AG04449 (cell line): ENCODE data around the gene RXRB.
A peak's percentile ranks its signal among the peaks of the same experiment; 100 is the strongest.

ENCODE experiments used
- CTCF ChIA-PET: fragments of 350-600 bp; formaldehyde crosslinking; extraction: SDS; loops from one replicate; lab custom pipeline; 2021; ENCODE audit warnings: antibody characterized with exemption; lab: Yijun Ruan, JAX
- POLR2A ChIA-PET: fragments of 400-600, 350-600 bp; formaldehyde crosslinking; extraction: SDS; loops from one replicate; lab custom pipeline; 2020; ENCODE audit warnings: antibody characterized with exemption, inconsistent platforms; lab: Yijun Ruan, JAX
- DNase-seq: peaks from one replicate; pipeline ENCODE4 v3.0.0-alpha.2; 2010; ENCODE audit warnings: low read depth, low spot score
- H3K4me3 ChIP-seq: 2 replicates; pipeline ENCODE4 v1.5.1; 2011; ENCODE audit warnings: low read depth, mild to moderate bottlenecking, control low read depth, low read length
- TF ChIP-seq, protein P1 (sequence below): IDR thresholded peaks from one replicate; pipeline ENCODE4 v1.5.1; 2011; ENCODE audit warnings: mild to moderate bottlenecking, moderate library complexity, low read length, control low read depth, inconsistent platforms; ENCODE audit not compliant: insufficient read depth; ENCODE audit errors: missing control alignments

Gene RXRB

DNA sequence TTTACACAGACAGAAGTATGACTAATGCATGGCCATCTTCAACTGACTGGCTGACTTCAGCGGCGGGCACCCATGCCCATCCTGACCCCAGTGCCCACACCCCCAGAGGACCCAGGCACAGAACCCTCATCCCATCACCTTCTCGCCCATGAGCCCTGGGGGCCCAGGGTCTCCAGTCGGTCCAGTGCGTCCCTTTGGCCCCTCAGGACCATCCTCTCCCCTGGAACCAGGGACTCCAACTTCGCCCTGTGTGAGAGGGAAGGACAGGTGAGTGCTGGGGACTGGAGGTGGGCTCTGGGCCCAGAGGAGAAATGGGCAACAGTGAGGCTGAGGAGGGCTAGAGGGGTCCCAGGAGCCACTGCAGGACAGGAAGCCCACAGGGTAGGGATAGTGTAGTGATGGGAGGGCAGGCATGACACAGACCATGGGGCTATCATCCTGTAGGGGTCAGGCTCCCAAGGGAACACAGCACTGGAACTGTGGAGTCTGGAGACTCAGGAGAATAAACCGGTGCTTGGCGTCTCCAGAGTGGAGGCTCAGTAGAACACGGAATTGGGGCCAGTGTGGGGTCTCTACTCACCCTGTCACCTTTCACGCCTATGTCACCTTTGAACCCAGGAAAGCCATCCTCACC, 24.9 kb downstream of the RXRB start:
- POLR2A ChIA-PET: no interaction called here
- DNase-seq: no peak
- CTCF ChIA-PET: interaction anchor here (4.0 to 5.1 kb wide), 3 partner anchors 14 to 161 kb away, joined by 22 to 44 read pairs (median 43); no protein-coding TSS in a partner anchor
- no peak overlapping the region for H3K4me3 ChIP-seq
- TF ChIP-seq, protein P1, sequence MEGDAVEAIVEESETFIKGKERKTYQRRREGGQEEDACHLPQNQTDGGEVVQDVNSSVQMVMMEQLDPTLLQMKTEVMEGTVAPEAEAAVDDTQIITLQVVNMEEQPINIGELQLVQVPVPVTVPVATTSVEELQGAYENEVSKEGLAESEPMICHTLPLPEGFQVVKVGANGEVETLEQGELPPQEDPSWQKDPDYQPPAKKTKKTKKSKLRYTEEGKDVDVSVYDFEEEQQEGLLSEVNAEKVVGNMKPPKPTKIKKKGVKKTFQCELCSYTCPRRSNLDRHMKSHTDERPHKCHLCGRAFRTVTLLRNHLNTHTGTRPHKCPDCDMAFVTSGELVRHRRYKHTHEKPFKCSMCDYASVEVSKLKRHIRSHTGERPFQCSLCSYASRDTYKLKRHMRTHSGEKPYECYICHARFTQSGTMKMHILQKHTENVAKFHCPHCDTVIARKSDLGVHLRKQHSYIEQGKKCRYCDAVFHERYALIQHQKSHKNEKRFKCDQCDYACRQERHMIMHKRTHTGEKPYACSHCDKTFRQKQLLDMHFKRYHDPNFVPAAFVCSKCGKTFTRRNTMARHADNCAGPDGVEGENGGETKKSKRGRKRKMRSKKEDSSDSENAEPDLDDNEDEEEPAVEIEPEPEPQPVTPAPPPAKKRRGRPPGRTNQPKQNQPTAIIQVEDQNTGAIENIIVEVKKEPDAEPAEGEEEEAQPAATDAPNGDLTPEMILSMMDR: no peak

DNA sequence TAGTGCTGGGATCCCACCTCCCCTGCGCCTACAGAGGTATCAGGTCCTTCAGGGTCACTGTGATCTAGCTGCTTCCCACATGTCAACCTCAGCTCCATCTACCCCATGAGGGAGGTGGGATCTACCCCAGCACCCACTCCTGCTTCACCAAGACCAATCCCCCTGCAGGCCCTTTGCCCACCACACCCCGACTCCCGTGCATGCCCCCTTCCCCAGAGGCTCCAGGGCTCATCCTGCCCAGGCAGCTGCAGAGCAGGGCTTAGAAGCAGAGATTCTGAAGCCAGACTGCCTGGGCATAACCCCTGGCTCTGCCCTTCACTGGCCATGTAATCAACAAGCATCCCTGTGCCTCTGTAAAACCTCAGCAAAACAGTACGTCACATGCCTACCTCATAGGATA, 25.7 kb downstream of the RXRB start:
- DNase-seq: no peak
- no peak overlapping the region for H3K4me3 ChIP-seq
- TF ChIP-seq, protein P1: no peak
- ChIA-PET CTCF (interaction anchor here (1.0 to 5.1 kb wide), 7 partner anchors 9 to 289 kb away, joined by 3 to 44 read pairs (median 8); no protein-coding TSS in a partner anchor), POLR2A (no interaction called here)

DNA sequence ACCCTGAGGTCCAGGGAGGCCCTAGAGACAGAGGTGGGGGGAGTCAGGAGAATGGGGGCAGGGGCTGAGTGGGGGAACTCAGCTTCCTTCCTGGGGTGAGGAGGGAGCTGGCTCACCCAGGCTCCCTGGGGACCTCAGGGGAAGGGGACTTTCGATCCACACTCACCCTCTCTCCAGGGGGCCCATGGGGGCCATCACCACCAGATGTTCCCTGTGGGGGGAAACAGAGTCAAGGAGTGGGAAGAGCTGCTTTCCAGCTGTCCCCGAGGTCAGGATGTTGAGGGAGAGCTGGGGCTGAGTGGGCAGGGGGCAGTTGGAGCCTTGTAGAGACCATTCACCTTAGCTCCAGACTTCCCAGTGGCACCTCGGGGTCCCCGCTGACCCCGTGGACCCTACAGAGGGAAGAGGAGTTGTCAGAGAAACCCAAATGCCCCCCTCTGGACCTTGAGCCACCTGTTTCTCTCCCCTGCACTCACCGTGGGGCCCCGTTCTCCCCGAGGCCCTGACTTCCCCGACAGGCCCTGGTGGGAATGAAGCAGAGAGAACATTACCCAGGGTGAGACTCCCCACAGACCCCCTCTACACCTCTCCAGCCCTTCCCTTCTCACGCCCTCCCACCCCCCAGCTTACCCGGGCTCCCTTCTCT, 26.8 kb downstream of the RXRB start:
- no peak overlapping the region for H3K4me3 ChIP-seq
- ChIA-PET CTCF (interaction anchor here (0.7 to 5.1 kb wide), 13 partner anchors 8 to 287 kb away, joined by 3 to 44 read pairs (median 4); no protein-coding TSS in a partner anchor), POLR2A (no interaction called here)
- TF ChIP-seq, protein P1: no peak
- no peak for DNase-seq

DNA sequence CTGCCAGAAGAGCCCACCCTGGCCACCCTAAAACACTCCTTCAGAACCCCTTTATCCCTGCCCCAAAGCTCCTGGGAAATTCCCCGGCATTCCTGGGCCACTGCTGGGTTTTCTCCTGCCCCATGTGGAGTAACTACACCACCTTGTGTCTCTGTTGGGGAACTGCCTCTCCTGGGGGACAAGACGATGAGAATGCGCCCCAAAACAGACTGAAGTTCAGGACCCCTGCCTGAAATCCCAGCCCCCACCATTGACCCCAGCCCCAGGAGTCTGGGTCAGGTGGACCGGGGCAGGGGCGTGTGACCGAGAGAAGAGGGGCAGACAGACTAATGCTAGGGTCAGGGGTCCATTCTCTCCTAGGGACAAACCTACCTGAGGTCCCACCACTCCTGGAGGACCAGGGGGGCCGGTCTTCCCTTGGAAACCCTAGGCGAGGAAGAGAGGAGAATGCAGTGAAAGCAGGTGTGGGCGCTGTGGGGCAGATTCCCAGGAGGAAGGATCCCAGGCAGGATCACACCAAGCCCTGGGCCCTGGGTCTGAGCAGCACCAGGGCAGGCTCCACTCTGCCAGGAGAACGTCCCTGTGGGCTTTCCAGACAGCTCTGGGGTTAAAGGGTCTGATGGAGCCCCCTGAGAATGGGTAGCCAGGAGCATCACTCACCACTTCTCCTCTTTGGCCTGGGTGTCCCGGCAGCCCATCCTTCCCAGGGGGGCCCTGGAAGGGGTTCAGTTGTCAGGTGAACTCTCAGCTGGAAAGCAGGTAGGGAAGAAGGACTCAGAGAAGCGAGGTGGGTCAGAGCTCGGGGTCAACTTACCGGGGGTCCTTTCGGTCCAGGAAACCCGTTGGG, 27.6 kb downstream of the RXRB start:
- ChIA-PET CTCF (interaction anchor here (0.6 to 5.1 kb wide), 22 partner anchors 9 to 290 kb away, joined by 3 to 44 read pairs (median 5); partner anchors contain the start of gene HLA-DMA), POLR2A (no interaction called here)
- TF ChIP-seq, protein P1: peak; percentile 67
- no peak for DNase-seq
- H3K4me3 ChIP-seq: no peak overlapping the region

DNA sequence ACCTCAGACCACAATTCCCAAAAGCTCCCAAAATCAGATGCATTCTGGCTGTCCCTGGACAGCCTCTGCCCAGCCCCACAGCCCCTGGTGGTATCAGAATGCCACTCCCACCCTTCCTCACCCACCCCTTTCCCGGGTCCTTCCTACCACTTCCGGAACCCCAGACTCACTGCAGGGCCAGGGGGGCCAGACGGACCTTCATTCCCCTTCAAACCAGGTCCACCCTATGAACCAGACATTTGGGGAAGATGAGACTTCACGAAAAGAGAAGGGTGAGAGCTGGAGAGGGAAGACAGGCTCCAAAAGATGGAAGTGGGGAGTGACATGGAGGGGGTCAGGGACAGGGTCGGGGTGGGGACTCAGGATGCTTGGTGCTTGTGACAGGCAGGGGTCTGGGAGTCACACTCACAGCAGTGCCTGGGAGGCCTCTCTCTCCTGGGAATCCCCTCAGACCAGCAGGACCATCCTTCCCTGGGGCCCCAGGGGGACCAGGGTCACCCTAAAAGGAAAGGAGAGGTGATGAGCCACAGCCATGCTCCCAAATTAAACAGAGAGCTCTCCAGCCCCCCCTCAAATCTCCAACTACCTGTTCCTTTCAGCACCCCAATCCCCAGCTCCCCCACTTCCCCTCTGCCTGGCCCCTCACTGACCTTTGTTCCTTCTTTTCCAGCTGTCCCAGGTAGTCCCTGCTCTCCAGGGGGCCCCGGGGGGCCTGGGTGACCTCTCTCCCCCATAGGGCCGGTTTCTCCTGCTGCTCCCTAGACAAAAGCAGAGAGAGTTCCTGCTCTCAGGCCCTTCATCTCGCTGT, 28.4 kb downstream of the RXRB start:
- TF ChIP-seq, protein P1: no peak
- ChIA-PET POLR2A (no interaction called here), CTCF (interaction anchor here (0.6 to 5.1 kb wide), 15 partner anchors 10 to 304 kb away, joined by 3 to 44 read pairs (median 6); partner anchors contain the start of gene HLA-DMA)
- DNase-seq: no peak
- no peak overlapping the region for H3K4me3 ChIP-seq
